ENCODE results near the gene GDA.

- TF ChIP-seq CTCF (IDR thresholded peaks at IDR 0.05) (no peak), POLR2A (IDR thresholded peaks at IDR 0.05) (no peak)
Measured at GRCh38 chr9:72256931-72257330, 107.7 kb downstream of the GDA start.

Data from uterus (tissue), 2 donors.